GM21723 (cell line): ENCODE measurements around the gene SUGCT.
A peak's percentile ranks its signal among the peaks of the same experiment; 100 is the strongest.
"Not testable (repeated sequence)": the region's sequence is repeated elsewhere in the genome, so short reads cannot be mapped to it uniquely, and the experiment has no call there.

Experiments used
- ATAC-seq: cut with Tn5 transposase; IDR thresholded peaks from one replicate; pipeline ENCODE4 v1.9.1; 2021; ENCODE audit warnings: mild to moderate bottlenecking, moderate library complexity; ENCODE audit not compliant: unreplicated experiment

SUGCT gene

GRCh38 chr7:40199076-40199802 is 64.4 kb downstream of the SUGCT start:
- no peak for ATAC-seq

DNA sequence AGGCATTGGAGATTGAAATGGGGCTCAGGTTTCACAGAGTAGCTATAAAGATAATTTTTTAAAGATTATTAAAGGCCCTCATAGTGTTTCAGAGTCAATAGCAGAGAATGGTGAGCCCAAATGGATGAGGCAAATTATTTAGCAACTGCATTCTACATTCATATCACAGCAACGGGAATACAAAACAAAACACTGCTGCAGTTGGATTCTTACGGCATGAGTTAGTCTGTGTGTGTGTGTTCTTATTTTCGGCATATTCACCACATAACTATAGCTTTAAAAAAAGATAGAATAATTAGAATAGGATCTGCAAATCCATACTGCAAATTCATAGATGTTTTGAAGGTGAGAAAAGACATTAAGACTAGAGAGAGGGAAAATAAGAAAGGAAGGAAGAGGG is 66.0 kb downstream of the SUGCT start:
- ATAC-seq = no peak

GRCh38 chr7:40202851-40203250 is 68.0 kb downstream of the SUGCT start:
- ATAC-seq = no peak

DNA sequence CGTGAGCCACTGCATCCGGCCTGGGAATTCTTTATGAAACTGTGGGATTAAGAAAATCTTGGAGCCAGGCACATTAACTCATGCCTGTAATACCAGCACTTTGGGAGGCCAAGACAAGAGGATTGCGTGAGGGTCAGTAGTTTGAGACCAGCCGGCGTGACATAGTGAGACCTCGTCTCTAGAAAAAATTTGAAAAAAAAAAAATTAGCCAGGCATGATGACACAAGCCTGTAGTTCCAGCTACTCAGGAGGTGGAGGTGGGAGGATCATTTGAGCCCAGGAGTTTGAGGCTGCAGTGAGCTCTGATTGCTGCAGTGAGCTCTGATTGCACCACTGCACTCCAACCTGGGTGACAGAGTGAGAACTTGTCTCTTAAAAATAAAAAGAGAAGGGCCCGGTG is 69.8 kb downstream of the SUGCT start:
- ATAC-seq = no peak

DNA sequence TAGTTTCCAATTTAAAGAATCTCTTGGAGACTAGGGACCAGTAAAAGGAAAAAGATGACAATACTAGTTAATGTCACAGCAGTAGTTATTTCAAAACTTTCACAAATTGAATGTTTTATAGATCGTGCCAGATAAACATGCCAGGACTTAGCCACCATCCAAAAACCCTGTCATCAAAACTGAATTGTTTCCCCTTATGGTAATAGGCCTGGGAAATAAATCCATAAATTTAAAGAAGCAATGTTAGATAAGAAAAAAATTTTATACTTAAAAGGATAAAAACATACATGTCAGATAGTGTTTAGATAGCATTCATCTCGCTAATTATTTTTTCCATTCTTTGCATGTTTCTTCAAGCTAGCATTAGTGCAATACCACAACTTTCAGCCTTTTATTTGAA is 71.2 kb downstream of the SUGCT start:
- ATAC-seq = no peak

- ATAC-seq = no peak
Observed at GRCh38 chr7:40211276-40212003, 76.6 kb downstream of the SUGCT start.

- no peak for ATAC-seq
Observed at GRCh38 chr7:40213291-40213690, 78.5 kb downstream of the SUGCT start.

DNA sequence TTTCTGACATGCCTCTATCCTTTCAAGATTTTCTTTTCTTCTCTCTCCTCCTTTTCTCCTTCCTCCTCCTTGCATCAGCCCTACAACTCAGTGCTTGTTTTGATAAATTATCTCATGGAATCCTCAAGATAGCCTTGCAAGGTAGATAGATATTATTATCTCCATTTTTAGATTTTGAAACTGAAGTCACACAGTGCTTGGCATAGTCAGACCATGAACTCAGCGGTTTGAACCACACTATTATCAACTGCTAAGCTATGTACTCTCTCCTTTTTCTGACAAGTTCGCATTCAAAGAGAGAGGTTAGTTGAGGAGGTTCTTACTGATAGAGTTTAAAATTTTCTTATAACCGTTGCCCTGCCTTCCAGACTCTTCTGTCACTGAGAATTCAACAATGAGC is 79.1 kb downstream of the SUGCT start:
- ATAC-seq = no peak

DNA sequence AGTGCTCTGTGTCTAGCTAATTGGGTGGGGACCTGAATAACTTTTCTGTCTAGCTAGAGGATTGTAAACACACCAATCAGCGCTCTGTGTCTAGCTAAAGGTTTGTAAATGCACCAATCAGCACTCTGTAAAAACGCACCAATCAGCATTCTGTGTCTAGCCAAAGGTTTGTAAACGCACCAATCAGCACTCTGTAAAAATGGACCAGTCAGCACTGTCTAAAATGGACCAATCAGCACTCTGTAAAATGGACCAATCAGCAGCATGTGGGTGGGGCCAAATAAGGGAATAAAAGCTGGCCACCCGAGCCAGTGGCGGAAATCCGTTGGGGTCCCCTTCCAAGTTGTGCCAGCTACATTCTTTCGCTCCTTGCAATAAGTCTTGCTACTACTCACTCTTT is 83.8 kb downstream of the SUGCT start:
- ATAC-seq = not testable (repeated sequence)

- ATAC-seq = no peak
Observed at GRCh38 chr7:40219917-40220316, 85.1 kb downstream of the SUGCT start.

DNA sequence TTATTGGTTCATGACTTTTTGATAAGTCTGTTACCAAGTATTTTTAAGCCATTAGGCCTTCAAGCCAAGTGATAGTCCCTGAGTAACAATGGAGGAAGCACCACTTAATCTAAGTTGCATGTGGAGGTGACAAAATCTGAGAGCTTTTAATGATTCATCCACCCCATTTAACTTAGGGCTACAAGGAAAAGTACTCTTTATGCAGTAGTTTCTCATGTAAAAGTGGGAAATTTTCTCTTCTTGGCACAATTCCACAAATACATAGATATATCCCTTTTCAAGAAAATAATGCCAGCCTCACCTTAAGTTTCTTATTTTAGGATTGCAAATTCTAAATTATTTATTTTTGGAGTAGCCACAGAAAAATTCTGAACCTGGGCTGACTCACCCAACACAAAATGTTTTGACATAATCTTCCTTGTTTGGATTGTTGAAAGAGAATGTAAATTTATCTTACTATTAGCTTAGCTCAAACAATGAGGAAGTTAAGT is 85.7 kb downstream of the SUGCT start:
- no peak for ATAC-seq

GRCh38 chr7:40221836-40222235 is 87.0 kb downstream of the SUGCT start:
- no peak for ATAC-seq

- ATAC-seq = no peak
Observed at GRCh38 chr7:40223451-40224127, 88.8 kb downstream of the SUGCT start.

DNA sequence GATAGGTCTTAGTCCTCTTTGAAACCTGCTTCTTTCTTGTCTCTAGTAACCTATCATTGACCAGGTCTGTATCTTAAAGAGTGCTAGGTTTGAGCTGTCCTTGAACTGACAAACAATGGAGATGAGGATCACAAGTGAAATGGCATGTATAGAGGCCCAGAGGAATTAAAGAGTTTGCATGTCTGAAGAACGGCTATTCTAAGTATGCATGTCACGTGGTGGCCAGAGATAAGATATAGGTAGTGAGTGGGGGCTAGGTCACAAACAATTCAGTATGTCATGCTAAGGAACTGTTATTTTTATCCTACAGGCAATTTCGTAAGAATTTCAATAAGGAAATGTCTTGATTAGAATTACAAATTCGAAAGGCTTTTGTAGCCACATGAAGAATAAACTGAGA is 95.3 kb downstream of the SUGCT start:
- no peak for ATAC-seq

- no peak for ATAC-seq
Observed at GRCh38 chr7:40231796-40232195, 97.0 kb downstream of the SUGCT start.

DNA sequence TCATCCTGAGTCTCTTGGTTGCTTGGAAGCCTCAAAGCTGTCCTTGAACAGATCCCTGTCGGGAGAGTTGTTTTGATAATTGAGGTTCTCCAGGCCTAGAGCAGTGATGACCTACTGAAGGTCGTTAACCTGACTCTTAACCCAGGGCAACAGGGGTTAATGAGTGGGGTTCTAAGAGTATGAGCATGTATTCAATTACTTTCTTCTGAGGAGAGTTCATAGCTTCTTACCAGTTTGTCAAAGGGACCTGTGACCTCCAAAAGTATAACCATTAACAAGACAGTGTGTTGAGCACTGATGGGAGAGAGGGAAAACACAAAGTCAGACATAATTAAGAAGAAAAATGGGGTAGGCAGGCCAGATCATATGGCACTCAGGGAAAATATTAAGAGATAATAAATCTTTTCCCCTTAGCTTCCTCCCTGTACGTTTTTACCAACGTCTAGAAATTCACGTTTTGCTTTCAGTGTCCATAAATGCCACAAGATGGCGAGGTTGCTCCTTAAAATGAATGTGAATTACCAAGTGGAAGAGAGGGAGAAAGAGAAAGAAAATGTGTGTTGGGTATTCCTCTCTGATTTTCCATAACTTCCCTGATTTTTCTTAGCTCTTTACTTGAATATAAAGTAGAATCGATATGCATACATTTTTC is 97.6 kb downstream of the SUGCT start:
- peak; percentile 72 for ATAC-seq

DNA sequence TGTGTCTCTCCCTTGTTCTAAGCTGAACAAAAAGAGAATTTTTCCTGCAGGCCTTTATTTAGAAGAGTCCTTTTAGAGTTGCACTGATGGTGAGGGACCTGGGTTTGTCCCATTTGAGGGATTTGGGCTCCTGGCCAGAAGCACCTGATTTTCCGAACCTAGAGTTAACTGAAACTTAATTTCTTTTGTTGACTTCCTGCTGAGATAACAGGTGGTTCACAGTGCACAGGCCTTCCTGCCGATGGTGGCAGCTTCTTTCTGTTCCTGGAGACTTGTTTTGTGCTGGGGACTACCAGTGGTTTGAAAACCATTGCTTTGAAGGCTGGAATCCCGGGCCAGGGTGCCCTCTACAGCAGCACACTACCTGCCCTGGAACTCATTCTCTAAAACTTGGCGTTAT is 99.2 kb downstream of the SUGCT start:
- ATAC-seq = no peak

DNA sequence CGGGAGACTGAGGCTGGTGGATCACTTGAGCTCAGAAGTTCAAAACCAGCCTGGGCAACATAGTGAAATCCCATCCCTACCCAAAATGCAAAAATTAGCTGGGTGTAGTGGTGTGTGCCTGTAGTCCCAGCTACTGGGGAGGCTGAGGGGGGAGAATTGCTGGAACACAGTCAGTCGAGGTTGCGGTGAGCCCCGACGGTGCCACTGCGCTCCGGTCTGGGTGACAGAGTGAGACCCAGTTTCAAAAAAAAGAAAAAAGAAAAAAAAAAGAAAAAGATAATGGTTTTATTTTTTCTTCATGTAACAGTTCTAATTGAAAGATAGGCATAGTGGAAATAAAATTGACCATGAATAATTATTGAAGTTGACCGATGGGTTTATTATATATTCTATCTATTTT is 99.9 kb downstream of the SUGCT start:
- no peak for ATAC-seq

GRCh38 chr7:40237731-40238130 is 102.9 kb downstream of the SUGCT start:
- ATAC-seq = no peak

DNA sequence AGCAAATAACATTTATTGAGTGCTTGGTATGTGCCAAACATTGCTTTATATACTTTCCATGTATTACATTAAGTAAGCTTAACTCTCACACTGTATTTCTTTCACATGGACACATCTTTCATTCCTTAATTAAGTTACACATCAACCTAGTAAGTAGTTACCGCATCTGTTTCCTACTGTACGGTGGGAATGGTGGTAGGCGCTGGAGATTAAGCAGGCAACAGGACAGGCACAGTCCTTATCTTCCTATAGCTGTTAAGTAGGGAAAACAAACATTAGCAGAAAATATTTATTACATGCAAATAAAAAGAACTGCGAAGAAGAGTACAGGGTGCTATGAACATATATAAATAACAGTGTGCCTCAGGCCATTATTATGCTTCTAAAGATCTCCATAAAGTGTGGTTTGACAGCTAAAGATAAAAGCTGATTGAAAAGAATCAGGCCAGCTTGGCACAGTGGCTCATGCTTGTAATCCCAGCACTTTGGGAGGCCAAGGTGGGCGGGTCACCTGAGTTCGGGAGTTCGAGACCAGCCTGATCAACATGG is 105.0 kb downstream of the SUGCT start:
- no peak for ATAC-seq

- ATAC-seq = no peak
Observed at GRCh38 chr7:40243076-40243475, 108.3 kb downstream of the SUGCT start.
